Fibroblast of skin of back (primary cell): ENCODE results near the gene SLC16A12.

Source experiments
- DNase-seq: peaks from one replicate; pipeline ENCODE4 v3.0.0-alpha.2; 2013

The SLC16A12 gene

DNA sequence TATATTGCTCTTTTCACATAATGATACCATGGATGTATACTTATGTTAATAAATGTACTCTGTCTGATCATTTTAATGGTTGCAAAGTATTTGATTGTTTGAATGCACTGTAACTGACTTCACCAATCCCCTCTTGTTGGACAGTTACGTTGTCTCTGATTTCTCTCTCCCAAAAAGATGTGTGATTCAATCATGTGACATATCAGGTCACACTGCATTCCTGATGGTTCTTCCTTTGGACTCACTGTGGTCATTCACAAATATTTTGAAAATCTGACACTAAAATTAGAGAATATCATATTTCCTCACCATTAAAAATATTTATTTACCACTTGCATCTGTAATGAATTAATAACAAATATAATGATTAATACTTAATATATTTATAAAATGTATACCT is 22.2 kb downstream of the SLC16A12 start:
- DNase-seq, result no peak

DNA sequence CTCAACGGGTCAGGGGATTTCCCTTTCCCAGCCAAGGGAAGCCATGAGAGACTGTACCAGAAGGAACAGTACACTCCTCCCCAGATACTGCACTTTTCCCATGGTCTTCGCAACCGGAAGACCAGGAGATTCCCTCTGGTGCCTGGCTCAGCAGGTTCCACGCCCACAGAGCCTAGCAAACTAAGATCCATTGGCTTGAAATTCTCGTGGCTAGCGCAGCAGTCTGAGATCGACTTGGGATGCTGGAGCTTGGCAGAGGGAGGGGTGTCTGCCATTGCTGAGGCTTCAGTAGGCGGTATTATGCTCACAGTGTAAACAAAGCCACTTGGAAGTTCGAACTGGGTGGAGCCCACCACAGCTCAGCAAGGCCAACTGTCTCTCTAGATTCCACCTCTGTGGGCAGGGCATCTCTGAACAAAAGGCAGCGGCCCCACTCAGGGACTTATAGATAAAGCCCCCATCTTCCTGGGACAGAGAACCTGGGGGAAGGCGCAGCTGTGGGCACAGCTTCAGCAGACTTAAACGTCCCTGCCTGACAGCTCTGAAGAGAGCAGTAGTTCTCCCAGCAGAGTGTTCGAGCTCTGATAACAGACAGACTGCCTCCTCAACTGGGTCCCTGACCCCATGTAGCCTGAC is 29.6 kb downstream of the SLC16A12 start:
- no peak for DNase-seq

DNA sequence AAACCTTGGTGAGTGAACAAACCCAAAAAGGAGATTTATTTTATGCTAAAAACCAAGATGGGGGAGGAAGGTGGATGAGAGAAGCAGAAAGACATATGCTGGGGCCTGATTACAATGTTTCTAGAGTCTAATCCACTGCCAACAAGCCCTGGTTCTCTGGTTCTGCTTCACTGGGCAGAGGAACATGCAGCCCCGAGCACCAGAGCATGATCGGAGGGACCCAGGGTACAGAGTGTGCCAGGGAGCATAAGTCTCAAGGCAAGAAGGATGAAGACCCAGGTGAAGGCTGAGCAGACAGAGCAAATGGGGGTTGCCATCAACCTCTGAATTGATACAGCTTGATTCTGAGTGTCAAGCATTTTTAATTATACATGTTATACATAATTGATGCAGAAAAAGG is 30.7 kb downstream of the SLC16A12 start:
- no peak for DNase-seq

DNA sequence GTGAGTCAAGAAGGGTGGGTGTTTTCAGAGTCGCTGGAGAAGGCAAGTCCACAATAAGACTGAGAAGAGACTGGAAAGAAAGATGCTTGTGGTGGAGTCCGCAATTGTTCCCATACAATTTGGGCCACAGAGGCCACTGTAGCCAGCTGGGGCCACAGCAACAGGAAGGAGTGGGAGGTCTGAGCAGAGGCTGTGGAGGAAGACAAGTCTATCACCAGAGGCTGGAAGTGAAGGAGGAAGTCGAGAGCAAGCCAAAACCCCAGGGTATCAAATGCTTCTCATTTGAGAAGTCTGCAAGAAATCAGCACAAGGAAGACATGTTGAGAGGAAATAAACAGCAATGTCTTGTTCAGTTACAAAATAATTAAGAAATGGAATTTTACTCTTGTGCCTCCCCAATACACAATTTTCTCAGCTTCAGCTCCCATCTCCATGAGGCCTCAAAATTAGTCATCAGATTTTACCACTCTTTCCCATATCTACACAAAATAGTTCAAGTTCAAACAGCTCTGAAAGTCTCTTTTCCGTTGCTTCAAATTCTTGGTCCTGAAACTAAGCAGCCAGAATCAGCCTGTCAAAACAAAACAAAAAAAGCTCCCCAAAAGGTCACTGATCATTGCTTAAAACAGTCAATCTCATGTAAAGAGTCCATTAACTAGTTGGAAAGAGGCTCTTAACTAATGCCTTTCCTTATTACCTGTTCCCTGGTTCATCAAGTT is 31.6 kb downstream of the SLC16A12 start:
- peak; percentile 25 for DNase-seq

DNA sequence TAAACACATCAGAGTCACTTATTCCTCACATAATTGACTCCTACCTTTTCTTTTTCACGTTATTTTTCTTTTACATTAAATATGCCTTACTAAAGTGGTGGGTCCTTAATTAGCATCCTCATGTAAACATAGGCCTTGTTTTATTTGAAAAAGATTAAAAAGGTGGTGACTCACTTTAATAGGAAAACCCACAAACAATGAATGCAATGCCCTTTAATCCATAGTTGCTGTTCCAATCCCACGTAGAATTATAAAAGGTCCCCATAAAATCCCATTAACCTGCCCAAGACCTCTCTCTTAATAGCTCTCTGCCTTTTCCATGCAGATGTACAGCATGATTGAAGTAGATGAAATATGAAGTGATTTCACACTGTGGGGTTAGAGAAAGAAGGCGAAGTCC is 32.2 kb downstream of the SLC16A12 start:
- no peak for DNase-seq

DNA sequence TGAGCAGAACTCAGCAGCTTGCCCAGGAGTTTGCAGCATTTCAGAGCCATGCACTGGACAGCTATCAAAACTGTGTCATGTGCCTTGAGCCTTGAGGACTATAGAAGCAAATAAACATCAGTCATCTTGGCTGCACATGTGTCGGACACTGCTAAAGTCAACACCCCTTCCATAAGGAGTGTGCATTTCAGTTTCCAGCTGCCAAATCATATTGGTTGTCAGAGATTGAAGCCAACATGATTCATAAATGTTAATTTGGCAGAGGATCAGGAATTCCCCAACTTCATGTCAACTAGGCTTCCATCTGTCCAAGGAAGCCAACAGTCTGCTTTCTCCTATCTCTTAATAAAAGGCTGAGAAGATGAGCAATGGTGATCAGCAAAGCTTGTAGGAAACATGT is 32.8 kb downstream of the SLC16A12 start:
- peak; percentile 85 for DNase-seq

DNA sequence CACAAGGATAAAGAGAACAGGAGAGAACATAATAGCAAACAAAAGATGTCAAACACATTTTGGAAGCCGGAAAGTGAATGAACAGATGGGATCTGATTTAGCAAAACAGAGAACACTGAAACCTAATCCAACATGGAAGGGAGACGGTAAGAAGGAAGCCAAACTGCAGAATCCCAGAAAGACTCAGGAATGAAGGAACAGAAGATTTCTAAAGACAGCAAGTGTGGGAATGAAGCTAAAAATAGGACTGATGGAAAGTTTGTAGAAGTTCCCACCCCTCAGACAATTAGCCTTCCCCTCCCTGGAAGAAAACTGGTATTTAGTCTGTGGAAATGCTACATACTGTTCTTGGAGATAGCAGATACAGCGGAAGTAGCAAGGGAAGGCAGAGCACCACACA is 40.8 kb downstream of the SLC16A12 start:
- DNase-seq, result no peak

DNA sequence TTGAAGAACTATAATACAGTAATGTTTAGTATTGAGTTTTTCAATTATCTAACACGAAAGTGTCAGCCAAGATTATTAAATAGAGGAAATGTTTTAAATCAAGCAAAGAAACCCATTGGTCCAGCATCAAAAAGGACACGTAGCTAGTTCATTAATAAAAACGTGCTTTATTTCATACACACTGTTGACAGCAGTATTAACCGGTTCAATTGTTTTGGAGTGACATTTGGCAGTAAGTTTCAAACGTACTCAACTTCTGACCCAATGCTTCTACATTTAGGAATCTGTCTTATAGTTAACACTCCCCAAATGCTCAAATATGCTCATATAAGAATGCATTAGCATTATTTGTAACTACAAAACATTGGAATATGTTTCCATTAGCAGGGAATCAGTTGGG is 41.3 kb downstream of the SLC16A12 start:
- DNase-seq, result no peak

DNA sequence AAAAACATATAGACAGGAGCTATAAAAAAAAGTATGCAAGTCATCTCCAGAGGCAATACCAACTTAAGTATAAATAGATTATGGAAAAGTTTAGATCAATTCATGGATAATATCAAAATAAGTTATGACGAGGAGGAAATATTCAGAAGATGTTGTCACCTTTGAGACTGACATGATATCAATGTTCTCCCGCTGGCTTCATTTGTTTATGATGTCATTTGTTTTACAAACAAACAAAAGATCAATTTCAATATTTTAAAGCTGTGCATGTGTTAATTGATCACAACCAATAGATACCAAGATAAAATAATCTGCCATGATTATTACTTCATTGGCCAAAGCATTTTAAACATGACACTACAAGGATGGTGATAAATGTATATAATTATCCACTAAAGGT is 43.5 kb downstream of the SLC16A12 start:
- no peak for DNase-seq

DNA sequence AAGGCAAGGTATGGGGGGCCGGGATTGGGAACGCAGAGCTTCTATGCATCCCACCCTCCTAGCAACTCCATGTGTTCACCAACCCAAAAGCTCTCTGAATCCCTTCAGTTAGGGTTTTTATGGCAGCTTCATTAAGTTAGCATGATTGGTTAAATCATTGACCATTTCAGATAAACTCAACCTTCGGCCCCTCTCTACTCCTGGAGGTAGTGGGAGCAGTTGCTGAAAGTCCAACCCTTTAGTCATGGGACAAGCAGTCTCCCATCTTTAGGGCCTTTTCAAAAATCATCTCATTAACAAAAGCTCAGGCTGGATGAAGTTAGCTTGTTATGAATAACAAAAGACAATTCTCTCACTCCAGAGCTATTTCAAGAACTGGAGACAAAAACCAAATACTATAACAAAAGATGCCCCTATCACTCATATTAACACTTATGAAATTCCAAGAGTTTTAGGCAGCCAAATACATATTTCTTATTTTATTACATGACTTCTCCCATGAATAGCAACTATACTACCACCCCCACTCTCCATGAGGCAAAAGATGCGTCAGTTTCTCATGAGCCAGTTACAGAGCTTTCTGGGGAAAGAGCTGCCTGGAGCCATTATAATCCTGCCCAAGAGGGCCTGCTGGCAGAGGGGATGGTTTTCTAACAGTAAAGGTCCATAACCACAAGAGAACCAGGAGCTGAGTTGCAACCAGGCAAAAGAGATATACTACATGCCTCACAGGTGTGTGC is 44.6 kb downstream of the SLC16A12 start:
- DNase-seq, result peak; percentile 48

DNA sequence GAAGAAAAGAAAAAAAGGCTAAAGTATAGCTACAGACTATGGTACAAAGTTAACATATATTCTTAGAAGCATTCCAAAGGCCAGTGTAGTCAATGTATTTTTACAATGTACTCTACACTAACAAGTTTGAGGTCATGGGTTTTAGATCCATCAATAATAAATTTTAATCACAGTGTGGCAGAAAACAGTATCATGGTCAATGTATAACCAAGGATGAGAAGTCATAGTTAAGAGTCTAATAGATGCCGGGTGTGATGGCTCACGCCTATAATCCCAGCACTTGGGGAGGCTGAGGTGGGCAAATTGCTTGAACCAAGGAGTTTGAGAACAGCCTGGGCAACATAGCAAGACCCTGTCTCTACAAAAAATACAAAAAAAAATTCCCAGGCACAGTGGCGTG is 53.1 kb downstream of the SLC16A12 start:
- DNase-seq, result no peak

DNA sequence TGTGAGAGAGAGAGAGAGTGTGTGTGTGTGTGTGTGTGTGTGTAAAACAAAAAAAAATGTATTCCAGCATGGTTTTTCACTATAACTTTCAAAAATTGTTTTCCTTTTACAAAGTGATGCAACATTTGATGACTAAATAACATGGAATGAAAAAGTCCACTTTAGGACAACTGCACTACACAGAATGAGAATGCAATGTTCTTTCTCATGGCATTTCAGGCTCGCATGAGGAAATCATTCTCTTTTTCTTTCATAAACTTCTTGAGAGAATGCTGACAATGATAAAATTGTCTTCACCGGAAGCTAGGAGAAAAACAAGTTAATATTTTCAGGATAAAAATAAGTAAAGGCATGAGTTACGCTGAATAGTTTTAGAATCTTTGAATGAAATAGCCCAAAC is 53.7 kb downstream of the SLC16A12 start:
- DNase-seq, result peak; percentile 94

DNA sequence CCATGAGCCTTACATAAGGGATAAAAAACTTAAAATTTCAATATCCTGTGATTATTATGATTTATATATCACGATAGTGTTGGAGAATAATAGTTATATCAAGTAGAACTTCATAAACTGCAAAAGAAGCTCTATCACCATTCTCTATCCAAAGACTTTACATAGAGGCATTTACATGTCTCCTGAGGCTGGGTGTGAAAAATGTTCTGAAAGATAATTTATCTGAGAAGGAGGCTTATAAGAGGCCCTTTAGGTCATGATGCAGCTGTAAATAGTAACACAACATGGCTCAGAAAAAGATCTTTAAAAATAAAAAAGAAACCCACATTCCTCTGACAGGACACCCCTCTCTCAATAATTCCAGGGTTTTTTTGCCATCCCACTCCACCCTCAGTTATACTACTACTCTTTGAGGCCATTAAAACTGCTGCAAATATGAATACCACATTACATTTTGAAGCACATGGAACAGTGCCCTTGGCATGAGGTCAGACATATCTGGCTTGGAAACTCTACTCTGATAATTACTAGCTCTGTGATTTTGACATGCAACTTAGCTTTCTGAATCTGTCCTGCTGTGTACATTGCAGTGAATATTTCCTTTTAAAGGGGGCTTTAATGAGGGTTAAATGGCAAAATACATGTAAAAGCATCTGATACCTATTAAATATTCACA is 55.5 kb downstream of the SLC16A12 start:
- no peak for DNase-seq

DNA sequence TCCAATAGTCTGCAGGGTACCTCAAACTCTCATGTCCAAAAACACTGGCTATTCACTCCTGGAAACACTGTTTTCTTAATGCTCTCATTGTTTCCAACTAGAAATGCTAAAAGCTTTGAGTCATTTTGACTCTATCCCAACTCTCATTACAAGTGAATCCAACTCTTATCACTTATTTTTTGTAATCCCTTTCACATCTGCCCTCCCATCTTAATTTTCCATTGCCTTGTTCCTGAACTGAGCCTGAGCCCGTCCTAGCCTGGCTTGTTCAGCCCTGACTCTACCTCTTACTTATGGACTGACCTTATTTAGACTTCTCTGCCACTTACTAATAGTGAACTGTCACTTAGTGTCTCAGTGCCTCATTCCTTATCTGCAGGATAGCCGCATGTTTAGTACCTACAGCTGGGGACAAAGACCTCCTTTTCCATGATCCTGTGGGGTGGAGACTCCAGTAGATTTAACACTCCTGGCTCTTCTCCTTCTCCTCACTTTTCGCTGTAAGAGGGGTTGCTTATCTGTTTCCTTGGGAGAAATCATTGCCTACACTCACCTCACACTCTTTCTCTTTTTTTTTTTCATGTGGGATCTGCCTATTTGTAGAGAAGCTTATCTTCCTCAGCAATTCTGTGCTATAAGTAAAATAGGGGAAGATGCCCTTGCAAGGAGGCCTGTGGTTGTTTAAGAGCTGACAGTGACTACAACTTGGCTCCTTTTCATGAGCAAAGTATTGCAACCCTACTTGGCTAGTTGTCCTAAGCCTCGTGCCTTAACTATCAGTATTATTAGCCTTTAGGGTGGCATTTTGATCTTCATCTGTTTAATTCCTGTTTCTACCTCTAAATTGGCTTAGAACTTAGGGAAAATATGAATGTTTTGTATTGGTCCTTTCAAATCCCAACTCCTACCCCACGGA is 56.4 kb downstream of the SLC16A12 start:
- DNase-seq, result peak; percentile 59

DNA sequence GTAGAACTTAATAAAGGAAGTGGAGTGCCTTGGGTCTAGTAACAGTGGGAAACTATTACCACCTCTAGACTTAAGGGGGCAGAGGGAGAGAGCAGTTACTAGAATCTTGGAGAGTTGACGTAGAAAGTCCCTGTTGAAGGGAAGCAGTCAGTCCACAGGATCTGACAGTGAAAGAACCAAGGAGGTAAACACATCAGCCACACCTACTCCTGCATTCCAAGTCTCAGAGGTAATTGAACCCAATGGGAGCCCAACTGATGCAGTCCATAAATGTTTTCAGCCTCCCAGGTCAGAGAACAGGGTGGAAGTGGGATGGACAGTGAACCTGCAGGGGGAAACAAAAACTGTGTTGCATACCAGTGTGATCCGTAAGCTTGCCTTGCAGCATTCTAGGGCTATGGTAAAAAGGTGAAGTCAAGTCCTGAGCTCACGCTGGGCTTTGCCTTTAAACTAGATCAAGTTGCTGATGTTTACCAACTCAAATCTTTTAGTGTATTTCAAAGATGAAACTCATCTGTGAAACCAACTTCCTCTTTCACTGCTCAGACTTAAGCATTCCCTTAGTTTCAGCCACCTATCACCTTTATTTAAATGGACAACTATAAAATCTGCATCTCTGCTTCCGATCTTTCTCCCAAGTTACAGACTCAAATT is 57.2 kb downstream of the SLC16A12 start:
- DNase-seq, result no peak

DNA sequence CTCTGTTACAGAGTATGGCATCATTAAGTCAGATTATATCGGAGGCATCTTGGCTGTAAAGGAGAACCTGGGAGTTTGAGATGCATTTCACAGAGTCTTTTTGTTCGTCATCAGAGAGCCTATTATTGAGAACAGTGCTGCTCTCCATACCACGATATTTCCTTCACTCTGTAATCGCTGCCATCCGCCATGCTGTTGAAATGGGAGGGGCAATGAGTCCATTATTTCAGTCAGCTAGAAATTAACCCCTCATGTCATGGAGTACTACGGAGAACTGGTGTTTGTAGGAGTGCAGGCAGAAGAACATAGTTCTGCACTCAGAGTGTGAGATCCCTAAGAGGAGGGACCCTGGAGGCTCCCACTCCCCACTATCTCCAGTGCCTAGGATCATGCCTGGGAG is 59.2 kb downstream of the SLC16A12 start:
- DNase-seq, result no peak

DNA sequence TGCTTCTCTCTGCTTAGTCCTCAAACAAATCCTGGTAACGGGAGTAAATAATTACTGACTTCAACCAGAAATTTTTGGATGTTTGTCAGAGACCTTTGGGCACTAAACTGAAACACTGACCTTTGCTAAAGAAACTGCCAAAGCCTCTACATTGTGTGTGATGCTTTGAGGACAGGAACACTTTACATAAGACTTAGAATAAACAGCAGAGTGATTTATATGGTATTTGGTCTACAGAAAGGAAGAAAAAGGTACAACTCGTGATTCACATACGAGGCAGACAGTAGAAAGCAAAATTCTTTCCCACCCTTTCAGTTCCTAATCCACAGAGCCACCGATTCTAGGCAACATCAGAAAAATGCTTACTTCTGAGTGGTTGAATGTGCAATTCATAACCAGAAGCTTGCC is 59.8 kb downstream of the SLC16A12 start:
- no peak for DNase-seq

DNA sequence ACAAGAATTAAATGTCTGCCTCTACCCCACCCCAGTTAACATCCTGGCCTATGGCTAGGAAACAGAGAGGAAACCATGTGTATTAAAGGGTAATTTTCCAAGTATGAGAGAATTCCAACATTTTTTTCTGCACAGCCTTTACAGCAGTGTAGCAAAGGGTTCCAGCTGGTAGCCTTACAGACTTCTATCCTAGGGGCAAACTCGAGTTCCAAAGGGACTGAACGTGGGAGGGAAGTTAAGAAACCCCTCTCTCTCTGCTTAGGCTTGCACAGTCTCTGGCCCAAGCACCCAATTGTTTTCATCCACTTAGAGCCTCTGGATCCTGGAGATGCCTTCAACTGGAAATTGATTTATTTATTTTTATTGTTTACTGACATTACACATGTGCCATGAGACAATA is 60.3 kb downstream of the SLC16A12 start:
- DNase-seq, result no peak

DNA sequence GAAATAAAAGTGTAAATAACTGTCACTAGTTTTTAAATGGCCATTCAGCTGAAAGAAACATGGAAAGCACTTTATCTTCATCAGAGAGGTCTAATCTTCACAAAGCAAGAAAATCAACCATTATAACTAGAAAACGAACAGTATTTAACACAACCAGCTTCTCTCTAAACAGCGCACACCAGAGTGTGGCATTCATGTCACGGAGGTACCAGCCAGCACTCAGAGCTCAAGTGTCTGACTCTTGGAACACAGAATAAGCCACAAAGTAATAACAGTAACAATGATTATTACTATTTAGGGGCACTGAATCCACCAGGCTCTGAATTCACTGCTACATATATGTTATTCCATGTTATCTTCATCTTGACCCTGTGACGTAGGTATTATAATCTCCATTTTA is 60.9 kb downstream of the SLC16A12 start:
- DNase-seq, result no peak

DNA sequence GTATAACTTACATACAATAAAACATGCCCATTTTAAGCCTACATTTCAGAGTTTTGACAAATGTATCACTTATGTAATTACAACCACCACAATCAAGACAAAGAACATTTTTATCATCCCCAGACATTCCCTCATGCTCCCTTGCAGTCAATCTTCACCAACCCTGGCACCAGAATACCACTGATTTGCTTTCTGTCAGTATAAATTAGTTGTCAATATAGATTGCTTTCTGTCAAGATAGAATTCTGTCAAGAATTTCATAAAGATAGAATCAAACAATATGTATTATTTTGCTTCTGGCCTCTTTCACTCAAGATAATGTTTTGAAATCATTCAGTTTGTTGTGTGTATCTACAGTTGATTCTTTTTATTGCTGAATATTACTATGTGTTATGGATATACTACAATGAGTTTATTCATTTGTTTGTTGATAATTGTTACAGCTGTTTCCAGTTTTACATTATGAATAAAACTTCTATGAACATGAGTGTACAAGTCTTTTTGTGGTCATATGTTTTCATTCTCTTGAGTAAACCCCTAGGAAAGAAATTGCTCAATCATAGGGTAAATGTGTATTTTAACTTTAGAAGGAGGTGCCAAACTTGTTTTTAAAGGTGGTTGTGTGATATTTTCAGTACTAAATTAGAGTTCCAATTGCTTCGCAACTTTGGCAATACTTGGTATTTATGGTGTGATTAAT is 64.1 kb downstream of the SLC16A12 start:
- DNase-seq, result no peak

DNA sequence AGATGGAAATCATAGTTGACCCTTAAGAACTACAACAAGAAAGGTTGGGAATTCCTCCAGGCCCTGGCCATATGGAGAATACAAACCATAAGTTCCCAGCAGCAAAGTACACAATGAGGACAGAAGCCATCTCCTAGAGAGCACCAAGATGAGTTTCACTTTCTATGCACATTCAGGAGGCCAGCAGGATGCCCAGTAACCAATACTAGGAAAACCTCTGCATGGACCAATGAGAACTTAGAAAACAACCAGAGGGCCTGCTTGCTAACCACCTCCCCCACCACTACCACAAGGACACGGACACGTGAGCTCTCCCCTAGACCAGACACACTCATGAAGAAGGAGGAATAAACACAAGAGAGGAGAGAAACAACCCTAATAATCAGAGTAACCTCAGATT is 64.8 kb downstream of the SLC16A12 start:
- no peak for DNase-seq
